GM21723 (cell line): ENCODE results near the gene CSF3R.
"Not testable (repeated sequence)": the region's sequence is repeated elsewhere in the genome, so short reads cannot be mapped to it uniquely, and the experiment has no call there.

Experiments
- ATAC-seq: cut with Tn5 transposase; IDR thresholded peaks from one replicate; pipeline ENCODE4 v1.9.1; 2021; ENCODE audit warnings: mild to moderate bottlenecking, moderate library complexity; ENCODE audit not compliant: unreplicated experiment

CSF3R gene

DNA sequence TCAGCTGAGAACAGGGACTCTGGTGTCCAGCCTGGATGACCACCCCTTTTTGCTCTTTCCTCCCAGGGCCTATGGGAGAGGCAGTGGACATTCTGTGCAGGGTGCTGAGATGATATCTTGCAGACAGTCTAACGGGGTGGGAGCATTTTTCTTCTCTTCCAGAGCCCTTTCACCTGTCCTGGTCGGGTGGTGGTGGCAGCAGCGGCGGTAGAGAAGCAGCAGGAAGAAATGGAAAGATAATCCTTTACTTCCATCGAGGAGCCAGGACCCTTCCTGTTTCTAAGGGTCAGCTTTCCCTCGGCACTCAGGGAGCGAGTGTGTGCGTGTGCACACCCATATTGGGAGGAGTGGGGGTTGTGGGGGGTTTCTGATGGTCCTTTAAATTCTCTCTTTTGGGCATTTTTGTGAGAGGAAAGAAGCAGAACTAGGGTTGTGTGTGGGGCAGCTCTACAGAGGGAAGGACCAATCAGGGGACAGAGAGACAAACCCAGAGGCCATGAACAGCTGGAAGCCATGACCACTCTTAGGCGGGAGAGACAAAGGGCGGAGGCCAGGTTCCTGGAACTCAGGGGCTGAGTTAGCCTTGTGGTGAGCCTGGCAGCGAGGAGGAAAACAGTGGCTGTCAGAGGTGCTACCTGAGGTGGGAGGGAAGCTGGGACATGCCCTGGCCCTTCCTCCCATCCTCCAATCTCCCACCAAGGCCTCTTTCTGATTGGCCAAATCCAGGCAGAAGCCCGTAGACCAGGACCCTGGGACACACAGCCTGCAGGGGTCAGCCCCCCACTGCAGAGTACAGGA is 31.2 kb upstream of the CSF3R start:
- ATAC-seq: no peak

- ATAC-seq: no peak
Observed at GRCh38 chr1:36512842-36513241, 30.1 kb upstream of the CSF3R start.

GRCh38 chr1:36511804-36512798 is 29.4 kb upstream of the CSF3R start:
- ATAC-seq: no peak

DNA sequence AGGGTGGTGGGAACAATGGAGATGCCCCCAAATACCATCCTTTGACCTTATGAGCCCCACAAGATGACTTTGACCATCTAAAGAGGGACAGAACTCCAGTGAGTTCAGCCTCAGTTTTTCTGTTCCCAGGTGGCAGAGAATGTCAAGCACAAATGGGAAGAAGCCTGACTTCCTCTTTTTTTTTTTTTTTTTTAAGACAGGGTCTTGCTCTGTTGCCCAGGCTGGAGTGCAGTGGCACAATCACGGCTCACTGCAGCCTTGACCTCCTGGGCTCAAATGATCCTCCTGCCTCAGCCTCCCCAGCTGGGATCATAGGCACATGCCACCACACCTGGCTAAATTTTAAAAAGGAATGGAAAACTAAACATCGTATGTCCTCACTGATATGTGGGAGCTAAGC is 28.5 kb upstream of the CSF3R start:
- ATAC-seq: not testable (repeated sequence)

DNA sequence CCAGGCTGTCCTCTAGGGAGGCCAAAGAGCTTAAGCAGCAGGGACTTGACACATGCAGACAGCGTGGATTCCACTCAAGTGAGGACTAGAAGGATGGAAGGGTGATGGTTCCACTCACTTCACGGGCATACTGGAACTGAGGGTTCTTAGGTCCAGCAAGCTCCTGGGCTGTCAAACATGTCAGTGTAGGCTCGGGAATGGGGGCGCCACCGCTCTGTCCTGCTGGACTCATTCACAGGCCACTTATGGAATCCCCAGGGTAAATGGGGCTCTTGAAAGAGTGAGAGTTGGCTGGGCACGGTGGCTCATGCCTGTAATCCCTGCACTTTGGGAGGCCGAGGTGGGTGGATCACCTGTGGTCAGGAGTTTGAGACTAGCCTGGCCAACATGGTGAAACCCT is 27.7 kb upstream of the CSF3R start:
- no peak for ATAC-seq

DNA sequence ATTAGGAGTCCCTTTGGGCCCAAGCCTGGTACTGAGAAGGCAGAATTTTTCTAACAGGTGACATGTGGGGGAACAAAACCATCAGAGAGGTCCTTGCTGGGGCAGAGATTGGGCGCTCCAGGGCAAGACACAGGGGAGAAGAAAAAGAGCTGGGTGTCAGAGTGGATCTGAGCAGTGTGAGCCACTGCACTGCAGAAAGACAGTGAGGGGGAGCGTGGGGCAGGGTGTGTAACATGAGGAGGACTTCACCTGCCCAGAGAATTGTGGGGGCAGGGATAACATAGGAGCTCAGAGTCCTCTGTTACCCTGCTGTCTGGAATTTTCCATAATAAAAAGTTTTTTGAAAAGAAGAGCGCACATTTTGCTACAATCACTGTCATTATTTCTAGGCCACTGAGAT is 25.5 kb upstream of the CSF3R start:
- no peak for ATAC-seq

DNA sequence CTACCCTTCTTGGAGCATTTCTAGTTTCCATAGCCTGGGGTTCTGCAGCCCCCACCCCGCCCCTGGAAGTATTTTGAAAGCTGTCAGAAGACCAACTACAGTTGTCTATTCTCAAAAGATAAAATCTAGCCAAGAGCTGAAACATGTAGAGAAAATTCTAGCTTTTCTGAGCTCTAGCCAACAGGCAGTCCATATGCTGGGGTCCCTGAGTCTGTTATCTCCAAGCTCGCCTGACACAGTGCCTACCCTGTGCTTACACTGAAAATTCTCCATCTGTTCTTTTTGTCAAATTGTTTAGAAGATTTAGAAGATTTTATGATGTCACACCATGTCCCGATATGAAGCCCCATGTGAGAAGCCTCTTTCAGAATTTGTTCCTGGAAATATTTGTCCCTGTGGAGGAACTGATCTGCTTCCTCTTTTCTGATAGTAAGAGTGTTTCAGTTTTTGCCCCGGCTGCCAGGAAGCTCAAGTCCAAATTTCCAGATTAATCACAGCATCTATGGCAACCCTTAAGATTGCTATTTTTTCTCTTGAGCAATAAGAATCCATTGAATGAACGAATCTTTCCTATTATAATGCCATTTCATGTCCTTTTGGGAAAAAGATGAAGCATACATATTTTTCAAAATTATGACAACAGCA is 23.7 kb upstream of the CSF3R start:
- no peak for ATAC-seq

GRCh38 chr1:36503733-36504132 is 21.0 kb upstream of the CSF3R start:
- no peak for ATAC-seq

DNA sequence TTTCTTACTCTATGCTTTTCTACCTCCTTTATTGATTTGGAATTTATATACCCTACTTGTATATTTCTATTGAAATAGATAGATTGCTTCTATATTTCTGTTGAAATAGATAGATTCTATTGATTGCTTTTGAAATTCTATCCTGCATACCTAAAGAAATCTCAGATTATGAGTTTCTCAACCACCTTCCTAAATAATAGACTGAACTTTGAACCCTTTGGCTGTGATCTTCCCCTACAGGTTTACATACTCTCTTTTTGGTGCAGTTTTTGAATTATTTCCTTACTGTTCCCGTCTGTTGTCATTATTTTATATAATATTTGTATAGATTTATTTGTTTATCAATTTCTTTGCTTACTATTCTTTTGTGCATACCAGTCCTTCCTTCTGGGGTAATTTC is 20.4 kb upstream of the CSF3R start:
- no peak for ATAC-seq

DNA sequence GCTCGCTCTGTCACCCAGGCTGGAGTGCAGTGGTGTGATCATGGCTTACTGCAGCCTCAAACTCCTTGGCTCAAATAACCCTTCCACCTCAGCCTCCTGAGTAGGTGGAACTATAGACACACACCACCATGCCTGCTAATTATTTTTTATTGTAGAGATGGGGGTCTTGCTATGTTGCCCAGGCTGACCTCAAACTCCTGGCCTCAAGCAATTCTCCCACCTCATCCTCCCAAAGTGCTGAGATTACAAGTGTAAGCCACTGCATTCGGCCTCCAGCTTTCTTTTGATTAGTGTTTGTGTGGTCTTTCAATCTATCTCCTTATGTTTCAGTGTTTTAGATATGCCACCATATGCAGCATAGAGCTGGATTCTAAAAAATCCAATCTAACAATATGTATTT is 19.9 kb upstream of the CSF3R start:
- no peak for ATAC-seq

DNA sequence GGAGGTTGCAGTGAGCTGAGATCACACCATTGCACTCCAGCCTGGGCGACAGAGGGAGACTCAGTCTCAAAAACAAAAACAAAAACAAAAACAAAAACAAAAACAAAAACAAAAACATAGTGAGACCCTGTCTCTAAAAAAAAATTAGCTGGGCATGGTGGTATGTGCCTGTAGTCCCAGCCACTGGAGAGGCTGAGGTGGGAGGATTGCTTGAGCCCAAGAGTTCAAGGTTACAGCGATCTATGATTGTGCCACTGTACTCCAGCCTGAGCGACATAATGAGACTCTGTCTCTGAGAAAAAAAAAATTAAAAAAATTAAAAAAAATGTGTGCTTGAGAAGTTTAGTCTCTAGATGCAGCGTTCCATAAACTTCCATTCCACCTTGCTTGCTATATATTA is 19.2 kb upstream of the CSF3R start:
- ATAC-seq: not testable (repeated sequence)

- no peak for ATAC-seq
Observed at GRCh38 chr1:36497207-36497606, 14.5 kb upstream of the CSF3R start.

DNA sequence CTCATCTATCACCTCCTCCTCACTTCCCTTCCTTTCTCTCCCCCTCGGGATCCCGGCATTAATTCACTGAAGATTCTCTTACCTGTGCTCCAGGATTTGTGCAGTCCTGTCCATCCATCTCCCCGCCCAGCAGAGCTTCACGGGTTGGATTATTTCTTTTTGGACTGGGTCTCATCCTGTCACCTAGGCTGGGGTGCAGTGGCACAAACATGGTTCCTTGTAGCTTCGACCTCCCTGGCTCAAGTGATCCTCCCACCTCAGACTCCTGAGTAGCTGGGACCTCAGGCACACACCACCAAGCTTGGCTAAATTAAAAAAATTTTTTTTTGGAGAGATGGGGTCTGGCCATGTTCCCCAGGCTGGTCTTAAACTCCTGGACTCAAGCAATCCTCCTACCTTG is 12.3 kb upstream of the CSF3R start:
- no peak for ATAC-seq

DNA sequence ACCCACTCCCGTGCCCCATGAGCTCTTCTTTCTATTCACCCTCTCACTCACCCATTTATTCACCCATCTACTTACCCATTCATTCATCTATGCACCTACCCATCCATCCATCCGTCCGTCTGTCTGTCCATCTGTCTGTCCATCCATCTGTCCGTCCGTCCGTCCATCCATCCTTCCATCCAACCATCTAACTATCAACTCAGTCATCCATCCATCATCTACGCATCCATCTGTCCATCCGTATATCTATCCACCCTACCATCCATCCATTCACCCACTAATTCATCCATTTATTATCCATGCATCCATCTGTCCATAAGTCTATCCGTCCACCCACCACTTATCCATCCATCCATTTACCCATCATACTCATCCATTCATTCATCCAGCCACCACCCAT is 10.8 kb upstream of the CSF3R start:
- ATAC-seq: no peak

GRCh38 chr1:36492491-36492890 is 9.8 kb upstream of the CSF3R start:
- no peak for ATAC-seq

DNA sequence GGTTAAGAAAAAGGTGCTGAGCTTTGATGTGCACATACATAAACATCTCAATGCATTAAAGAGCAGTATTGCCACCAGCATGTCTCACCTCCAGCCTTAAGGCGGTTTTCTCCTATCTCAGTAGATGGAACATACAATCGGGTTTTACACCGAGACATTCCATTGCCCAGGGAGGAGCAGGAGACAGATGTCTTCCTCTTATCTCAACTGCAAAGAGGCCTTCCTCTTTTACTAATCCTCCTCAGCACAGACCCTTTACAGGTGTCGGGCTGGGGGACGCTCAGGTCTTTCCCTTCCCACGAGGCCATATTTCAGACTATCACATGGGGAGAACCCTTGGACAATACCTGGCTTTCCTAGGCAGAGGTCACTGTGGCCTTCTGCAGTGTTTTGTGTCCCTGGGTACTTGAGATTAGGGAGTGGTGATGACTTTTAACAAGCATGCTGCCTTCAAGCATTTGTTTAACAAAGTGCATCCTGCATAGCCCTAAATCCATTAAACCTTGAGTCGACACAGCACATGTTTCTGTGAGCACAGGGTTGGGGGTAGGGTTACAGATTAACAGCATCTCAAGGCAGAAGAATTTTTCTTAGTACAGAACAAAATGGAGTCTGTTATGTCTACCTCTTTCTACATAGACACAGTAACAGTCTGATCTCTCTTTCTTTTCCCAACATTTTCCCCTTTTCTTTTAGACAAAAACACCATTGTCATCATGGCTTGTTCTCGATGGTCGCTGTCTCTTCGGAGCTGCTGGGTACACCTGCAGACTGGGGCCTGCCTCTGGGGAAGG is 6.7 kb upstream of the CSF3R start:
- ATAC-seq: not testable (repeated sequence)

- ATAC-seq: no peak
Observed at GRCh38 chr1:36487906-36488305, 5.2 kb upstream of the CSF3R start.

GRCh38 chr1:36487336-36487725 is 4.6 kb upstream of the CSF3R start:
- not testable (repeated sequence) for ATAC-seq

DNA sequence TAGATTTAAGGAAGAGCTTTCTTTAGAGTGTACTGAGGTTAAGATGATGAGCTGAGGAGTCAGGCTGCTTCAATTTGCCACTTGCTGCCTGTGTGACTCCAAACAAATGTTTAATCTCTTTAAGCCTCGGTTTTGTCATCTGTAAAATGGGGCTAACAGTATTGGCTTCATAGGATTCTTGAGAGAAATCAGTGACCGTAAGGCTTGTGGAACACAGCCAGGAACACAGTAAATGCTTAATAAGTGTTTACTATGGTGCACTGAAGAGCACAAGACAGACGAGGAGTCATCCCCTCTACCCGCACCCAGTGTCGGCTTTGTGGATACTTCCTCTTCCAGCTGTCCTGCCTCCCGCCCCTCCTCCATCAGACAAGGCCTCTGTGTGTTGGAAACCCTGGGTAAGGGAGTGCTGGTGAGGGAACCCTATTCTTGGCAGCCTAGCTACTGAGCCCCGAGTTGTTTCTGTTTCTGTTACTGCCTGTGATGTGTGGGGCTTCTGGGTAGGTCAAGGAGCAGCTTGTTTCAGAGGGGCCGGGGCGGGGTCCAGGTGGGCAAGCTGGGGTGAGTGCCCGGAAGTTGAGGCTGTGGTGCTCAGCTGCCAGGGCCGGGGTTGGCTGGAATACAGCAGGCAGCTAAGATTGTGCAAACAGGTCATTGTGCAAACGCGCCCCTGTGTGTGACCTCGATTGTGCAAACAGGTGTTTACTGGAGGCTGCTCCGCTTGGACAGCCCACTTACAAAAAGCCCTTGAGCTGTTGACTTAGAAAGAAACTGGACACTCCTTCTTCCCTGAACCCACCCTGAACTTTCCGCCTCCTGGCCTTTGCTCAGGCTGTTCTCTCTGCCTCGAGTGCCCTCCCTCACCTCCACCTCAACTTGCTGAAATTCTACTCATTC is 4.0 kb upstream of the CSF3R start:
- ATAC-seq: no peak

GRCh38 chr1:36486093-36486438 is 3.4 kb upstream of the CSF3R start:
- no peak for ATAC-seq
